H1 (cell line): ENCODE data around the gene CLUH.

Experiments used
- CHD1 ChIP-seq: IDR thresholded peaks from 2 replicates; pipeline ENCODE4 v1.6.1; 2012; ENCODE audit warnings: low read depth, low read length, improper control_type of control experiment
- EP300 ChIP-seq, 2 experiments: IDR thresholded peaks; 1 replicate in 1 of 2; 2 replicates in 1 of 2; pipeline ENCODE4 v1.6.1; 2011 to 2012; ENCODE audit warnings: low read depth in 2 of 2, low read length in 2 of 2, mild to moderate bottlenecking in 2 of 2, borderline replicate concordance in 1 of 2, inconsistent platforms in 1 of 2, moderate library complexity in 1 of 2
- KDM5A ChIP-seq: fragments of 200-600 bp; IDR thresholded peaks from 2 replicates; pipeline ENCODE4 v1.7.1; 2012; ENCODE audit warnings: mild to moderate bottlenecking, low read length, inconsistent platforms, mixed read lengths
- POLR2A ChIP-seq, 2 experiments: IDR thresholded peaks; 1 replicate in 1 of 2; 2 replicates in 1 of 2; pipeline ENCODE4 v1.6.1; 2011; ENCODE audit warnings: low read depth in 2 of 2, low read length in 2 of 2, mild to moderate bottlenecking in 2 of 2; ENCODE audit errors: control extremely low read depth in 1 of 2
- POLR2AphosphoS5 ChIP-seq: IDR thresholded peaks from 2 replicates; pipeline ENCODE4 v1.6.1; 2011; ENCODE audit warnings: low read depth, low read length
- SP2 ChIP-seq: IDR thresholded peaks from 2 replicates; pipeline ENCODE4 v1.6.1; 2012; ENCODE audit warnings: mild to moderate bottlenecking, low read length, inconsistent platforms
- TF ChIP-seq, protein P1 (sequence below), 3 experiments: IDR thresholded peaks; 1 replicate in 2 of 3; 2 replicates in 1 of 3; pipeline versions ENCODE4 v1.5.1 to v1.6.1; 2011; ENCODE audit warnings: low read length in 3 of 3, mild to moderate bottlenecking in 3 of 3, inconsistent platforms in 2 of 3, low read depth in 1 of 3, moderate library complexity in 1 of 3; ENCODE audit not compliant: insufficient read depth in 1 of 3; ENCODE audit errors: control extremely low read depth in 1 of 3

- no peak for TF ChIP-seq CHD1
- TF ChIP-seq, protein P1, sequence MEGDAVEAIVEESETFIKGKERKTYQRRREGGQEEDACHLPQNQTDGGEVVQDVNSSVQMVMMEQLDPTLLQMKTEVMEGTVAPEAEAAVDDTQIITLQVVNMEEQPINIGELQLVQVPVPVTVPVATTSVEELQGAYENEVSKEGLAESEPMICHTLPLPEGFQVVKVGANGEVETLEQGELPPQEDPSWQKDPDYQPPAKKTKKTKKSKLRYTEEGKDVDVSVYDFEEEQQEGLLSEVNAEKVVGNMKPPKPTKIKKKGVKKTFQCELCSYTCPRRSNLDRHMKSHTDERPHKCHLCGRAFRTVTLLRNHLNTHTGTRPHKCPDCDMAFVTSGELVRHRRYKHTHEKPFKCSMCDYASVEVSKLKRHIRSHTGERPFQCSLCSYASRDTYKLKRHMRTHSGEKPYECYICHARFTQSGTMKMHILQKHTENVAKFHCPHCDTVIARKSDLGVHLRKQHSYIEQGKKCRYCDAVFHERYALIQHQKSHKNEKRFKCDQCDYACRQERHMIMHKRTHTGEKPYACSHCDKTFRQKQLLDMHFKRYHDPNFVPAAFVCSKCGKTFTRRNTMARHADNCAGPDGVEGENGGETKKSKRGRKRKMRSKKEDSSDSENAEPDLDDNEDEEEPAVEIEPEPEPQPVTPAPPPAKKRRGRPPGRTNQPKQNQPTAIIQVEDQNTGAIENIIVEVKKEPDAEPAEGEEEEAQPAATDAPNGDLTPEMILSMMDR (IDR thresholded peaks at IDR 0.05; ENCODE audit: control extremely low read depth in 1 of 3, insufficient read depth in 1 of 3, low read depth in 1 of 3, low read length in 3 of 3) = peak in 1 of 3 experiments; percentile 2; a peak in 1 of 4 replicates
- no peak for TF ChIP-seq EP300 (IDR thresholded peaks at IDR 0.05; ENCODE audit: borderline replicate concordance in 1 of 2, low read depth in 2 of 2, low read length in 2 of 2)
- TF ChIP-seq SP2 = no peak
- TF ChIP-seq POLR2A (IDR thresholded peaks at IDR 0.05; ENCODE audit: control extremely low read depth in 1 of 2, low read depth in 2 of 2, low read length in 2 of 2) = no peak; a peak in 1 of 3 replicates
- no peak for TF ChIP-seq POLR2AphosphoS5
- no peak for TF ChIP-seq KDM5A
Measured at GRCh38 chr17:2710803-2711607, 559 bp downstream of the CLUH start.
